HFFc6 (cell line): Measurements from ENCODE around the gene KLHL18. TPM values are rescaled to one million over a fixed set of nuclear protein-coding genes. Genes with fewer than 3 reads are reported as not detected.

ENCODE experiments used
- DNase-seq: peaks from one replicate; pipeline ENCODE4 v3.0.0-alpha.2; 2018
- H3K27ac Mint-ChIP-seq: 2 replicates; pipeline ENCODE4 v1.8.0; 2020; ENCODE audit warnings: mild to moderate bottlenecking, mixed read lengths
- H3K27me3 Mint-ChIP-seq: 2 replicates; pipeline ENCODE4 v1.8.0; 2021; ENCODE audit warnings: mild to moderate bottlenecking, moderate library complexity, mixed read lengths; ENCODE audit not compliant: insufficient read depth
- H3K36me3 Mint-ChIP-seq: 2 replicates; pipeline ENCODE4 v1.8.0; 2021; ENCODE audit warnings: low read depth, mixed read lengths
- H3K4me1 Mint-ChIP-seq: 2 replicates; pipeline ENCODE4 v1.8.0; 2020; ENCODE audit warnings: low read depth, mixed read lengths
- H3K4me3 Mint-ChIP-seq: 2 replicates; pipeline ENCODE4 v1.8.0; 2020; ENCODE audit warnings: mild to moderate bottlenecking, moderate library complexity, mixed read lengths
- H3K9me3 Mint-ChIP-seq: 2 replicates; pipeline ENCODE4 v1.8.0; 2020; ENCODE audit warnings: mild to moderate bottlenecking, mixed read lengths
- CTCF ChIP-seq: fragments of 200-600 bp; sonication (generic); IDR thresholded peaks from 2 replicates; pipeline ENCODE4 v1.5.0; 2021; ENCODE audit warnings: antibody characterized with exemption, mild to moderate bottlenecking
- total RNA-seq, 6 experiments: library from RNA; stranded (reverse); fragmentation: NEBNext Ultra II Directional; extraction: Animal tissue kit (Norgen Biotek cat#: 25700); gene quantifications; 2 replicates in 1 of 6; 3 replicates in 5 of 6; pipeline ENCODE4 v1.2.3, GENCODE V29; 2021

The KLHL18 gene
- total RNA-seq, 6 experiments from 2014 or later, result 26.6 to 34.5 (median 28.5) TPM

- H3K27me3 Mint-ChIP-seq, result no peaks in the 10 kb centered on the region; the same call in 1 of the 2 replicates
- no peaks in the 10 kb centered on the region for H3K9me3 Mint-ChIP-seq
- H3K4me1 Mint-ChIP-seq, result peaks cover 4% of the 10 kb centered on the region
- no peak for TF ChIP-seq CTCF
- DNase-seq, result no peak
- no peaks in the 10 kb centered on the region for H3K36me3 Mint-ChIP-seq
- H3K4me3 Mint-ChIP-seq, result no peak overlapping the region
- H3K27ac Mint-ChIP-seq, result no peak overlapping the region
Observed at GRCh38 chr3:47276558-47276957, 6.2 kb upstream of the KLHL18 start.

GRCh38 chr3:47280519-47280918, 2.2 kb upstream of the KLHL18 start:
- Mint-ChIP-seq H3K4me3 (no peak overlapping the region), H3K36me3 (peaks cover 6% of the 10 kb centered on the region; the same call in 1 of the 2 replicates), H3K9me3 (no peaks in the 10 kb centered on the region), H3K27ac (no peak overlapping the region; the same call in 1 of the 2 replicates), H3K4me1 (peaks cover 26% of the 10 kb centered on the region), H3K27me3 (peaks cover 4% of the 10 kb centered on the region; the same call in 1 of the 2 replicates)
- no peak for DNase-seq
- no peak for TF ChIP-seq CTCF

- DNase-seq, result no peak
- H3K27ac Mint-ChIP-seq, result peak overlapping the region; percentile 100
- peaks cover 4% of the 10 kb centered on the region; the same call in 1 of the 2 replicates for H3K27me3 Mint-ChIP-seq
- no peak for TF ChIP-seq CTCF
- peak overlapping the region; percentile 98 for H3K4me3 Mint-ChIP-seq
- H3K36me3 Mint-ChIP-seq, result peaks cover 12% of the 10 kb centered on the region
- peaks cover 41% of the 10 kb centered on the region for H3K4me1 Mint-ChIP-seq
- H3K9me3 Mint-ChIP-seq, result no peaks in the 10 kb centered on the region
Observed at GRCh38 chr3:47283193-47283537, 421 bp downstream of the KLHL18 start.

- Mint-ChIP-seq H3K4me3 (peak overlapping the region; percentile 98), H3K9me3 (no peaks in the 10 kb centered on the region), H3K4me1 (peaks cover 47% of the 10 kb centered on the region), H3K27me3 (peaks cover 4% of the 10 kb centered on the region; the same call in 1 of the 2 replicates), H3K27ac (peak overlapping the region; percentile 100), H3K36me3 (peaks cover 18% of the 10 kb centered on the region)
- no peak for DNase-seq
- TF ChIP-seq CTCF, result no peak
Observed at GRCh38 chr3:47283591-47284364, 1.0 kb downstream of the KLHL18 start.

- DNase-seq, result no peak
- no peak overlapping the region for H3K27ac Mint-ChIP-seq
- H3K36me3 Mint-ChIP-seq, result peaks cover 19% of the 10 kb centered on the region
- TF ChIP-seq CTCF, result no peak
- no peak overlapping the region for H3K4me3 Mint-ChIP-seq
- no peaks in the 10 kb centered on the region for H3K27me3 Mint-ChIP-seq
- H3K9me3 Mint-ChIP-seq, result no peaks in the 10 kb centered on the region
- peaks cover 47% of the 10 kb centered on the region for H3K4me1 Mint-ChIP-seq
Observed at GRCh38 chr3:47288966-47289910, 6.5 kb downstream of the KLHL18 start.
